ENCODE measurements around the gene CCBE1.
"Not testable (repeated sequence)": the region's sequence is repeated elsewhere in the genome, so short reads cannot be mapped to it uniquely, and the experiment has no call there.

CCBE1 gene

GRCh38 chr18:59715966-59716369 is 18.7 kb upstream of the CCBE1 start:
- no peak for DNase-seq (ENCODE audit: low read depth in 2 of 3, low spot score in 2 of 3)

- DNase-seq (ENCODE audit: low read depth in 2 of 3, low spot score in 2 of 3): no peak
These were observed 18.2 kb upstream of the CCBE1 start for GRCh38 chr18:59715445-59715844.

GRCh38 chr18:59714096-59714495 is 16.9 kb upstream of the CCBE1 start:
- DNase-seq (ENCODE audit: low read depth in 2 of 3, low spot score in 2 of 3): not testable (repeated sequence)

- no peak for DNase-seq (ENCODE audit: low read depth in 2 of 3, low spot score in 2 of 3)
These were observed 15.1 kb upstream of the CCBE1 start for GRCh38 chr18:59712311-59712710.

- DNase-seq (ENCODE audit: low read depth in 2 of 3, low spot score in 2 of 3): no peak
These were observed 11.8 kb upstream of the CCBE1 start for GRCh38 chr18:59708988-59709387.

- no peak for DNase-seq (ENCODE audit: low read depth in 2 of 3, low spot score in 2 of 3)
These were observed 10.1 kb upstream of the CCBE1 start for GRCh38 chr18:59707306-59707705.

GRCh38 chr18:59706499-59706898 is 9.3 kb upstream of the CCBE1 start:
- no peak for DNase-seq (ENCODE audit: low read depth in 2 of 3, low spot score in 2 of 3)

- DNase-seq (ENCODE audit: low read depth in 2 of 3, low spot score in 2 of 3): no peak
These were observed 7.9 kb upstream of the CCBE1 start for GRCh38 chr18:59705145-59705544.

GRCh38 chr18:59704146-59704545 is 6.9 kb upstream of the CCBE1 start:
- DNase-seq (ENCODE audit: low read depth in 2 of 3, low spot score in 2 of 3): no peak

GRCh38 chr18:59701272-59701671 is 4.0 kb upstream of the CCBE1 start:
- DNase-seq (ENCODE audit: low read depth in 2 of 3, low spot score in 2 of 3): no peak

- DNase-seq (ENCODE audit: low read depth in 2 of 3, low spot score in 2 of 3): no peak
These were observed 3.3 kb upstream of the CCBE1 start for GRCh38 chr18:59700535-59700967.

GRCh38 chr18:59699750-59700534 is 2.7 kb upstream of the CCBE1 start:
- no peak for DNase-seq (ENCODE audit: low read depth in 2 of 3, low spot score in 2 of 3)

- DNase-seq (ENCODE audit: low read depth in 2 of 3, low spot score in 2 of 3): no peak
These were observed 1.8 kb upstream of the CCBE1 start for GRCh38 chr18:59699061-59699460.

- peak in 1 of 3 experiments; percentile 1 for DNase-seq (ENCODE audit: low read depth in 2 of 3, low spot score in 2 of 3)
These were observed 650 bp downstream of the CCBE1 start for GRCh38 chr18:59696311-59697235.

GRCh38 chr18:59695551-59695950 is 1.7 kb downstream of the CCBE1 start:
- DNase-seq (ENCODE audit: low read depth in 2 of 3, low spot score in 2 of 3): no peak

- DNase-seq (ENCODE audit: low read depth in 2 of 3, low spot score in 2 of 3): no peak
These were observed 2.4 kb downstream of the CCBE1 start for GRCh38 chr18:59694824-59695223.

GRCh38 chr18:59691996-59692395 is 5.2 kb downstream of the CCBE1 start:
- no peak for DNase-seq (ENCODE audit: low read depth in 2 of 3, low spot score in 2 of 3)

GRCh38 chr18:59690996-59691395 is 6.2 kb downstream of the CCBE1 start:
- no peak for DNase-seq (ENCODE audit: low read depth in 2 of 3, low spot score in 2 of 3)

GRCh38 chr18:59690186-59690982 is 6.8 kb downstream of the CCBE1 start:
- DNase-seq (ENCODE audit: low read depth in 2 of 3, low spot score in 2 of 3): no peak

GRCh38 chr18:59689756-59690155 is 7.5 kb downstream of the CCBE1 start:
- no peak for DNase-seq (ENCODE audit: low read depth in 2 of 3, low spot score in 2 of 3)

GRCh38 chr18:59686260-59686659 is 11.0 kb downstream of the CCBE1 start:
- DNase-seq (ENCODE audit: low read depth in 2 of 3, low spot score in 2 of 3): no peak

All from activated CD8-positive, alpha-beta memory T cell treated with anti-CD3 and anti-CD28 coated beads for 48 hours (primary cell).